Peyer's patch (tissue), 4 donors: ENCODE results near the gene TSPAN19.

Experiments used
- CTCF ChIP-seq, 6 experiments: fragments of 450-650 bp in 4 of 6; fragments of 200-600 bp in 2 of 6; sonication (generic) in 1 of 6; IDR thresholded peaks; one replicate each; pipeline ENCODE4 v1.5.1; 2017 to 2019; ENCODE audit warnings: antibody characterized with exemption in 6 of 6, mild to moderate bottlenecking in 3 of 6, moderate library complexity in 1 of 6
- POLR2A ChIP-seq, 2 donors: fragments of 450-650 bp; IDR thresholded peaks; one replicate each; pipeline ENCODE4 v1.5.1; 2017; ENCODE audit warnings: antibody characterized with exemption in 2 of 2, mild to moderate bottlenecking in 2 of 2, moderate library complexity in 2 of 2

- TF ChIP-seq POLR2A (IDR thresholded peaks at IDR 0.05) (no peak), CTCF (IDR thresholded peaks at IDR 0.05) (no peak)
These were observed 18.0 kb downstream of the TSPAN19 start for GRCh38 chr12:85018098-85018497.
